Osteocyte (in vitro differentiated cells): ENCODE results near the gene RALGPS1. TPM values are rescaled to one million over a fixed set of nuclear protein-coding genes. Genes with fewer than 3 reads are reported as not detected.
A peak's percentile ranks its signal among the peaks of the same experiment; 100 is the strongest.

Source experiments
- DNase-seq: peaks from one replicate; pipeline ENCODE4 v3.0.0; 2021; ENCODE audit warnings: mixed read lengths; ENCODE audit not compliant: unreplicated experiment; ENCODE audit errors: extremely low spot score
- H3K27ac Mint-ChIP-seq: one replicate; pipeline ENCODE4 v1.8.0; 2021; ENCODE audit warnings: mild to moderate bottlenecking, mixed read lengths; ENCODE audit not compliant: unreplicated experiment
- H3K27me3 Mint-ChIP-seq: one replicate; pipeline ENCODE4 v1.8.0; 2021; ENCODE audit warnings: mixed read lengths; ENCODE audit not compliant: unreplicated experiment
- H3K36me3 Mint-ChIP-seq: one replicate; pipeline ENCODE4 v1.8.0; 2021; ENCODE audit warnings: mixed read lengths; ENCODE audit not compliant: unreplicated experiment
- H3K4me1 Mint-ChIP-seq: one replicate; pipeline ENCODE4 v1.8.0; 2021; ENCODE audit warnings: mixed read lengths; ENCODE audit not compliant: unreplicated experiment
- H3K4me3 Mint-ChIP-seq: one replicate; pipeline ENCODE4 v1.8.0; 2021; ENCODE audit warnings: mild to moderate bottlenecking, moderate library complexity, mixed read lengths; ENCODE audit not compliant: unreplicated experiment
- H3K9me3 Mint-ChIP-seq: one replicate; pipeline ENCODE4 v1.8.0; 2021; ENCODE audit warnings: mixed read lengths; ENCODE audit not compliant: unreplicated experiment
- CTCF ChIP-seq: fragments of 200-600 bp; sonication (generic); IDR thresholded peaks from 2 replicates; pipeline ENCODE4 v1.5.0; 2021; ENCODE audit warnings: antibody characterized with exemption, mild to moderate bottlenecking, moderate library complexity
- total RNA-seq: library from RNA; stranded (reverse); gene quantifications from 2 replicates; pipeline ENCODE4 v1.2.1, GENCODE V29; 2021

The RALGPS1 gene
- total RNA-seq, 1 donor from 2014 or later, result 9.9 TPM

GRCh38 chr9:127136081-127136879 lies 221.7 kb downstream of the RALGPS1 start:
- Mint-ChIP-seq H3K27ac (no peak overlapping the region), H3K36me3 (no peaks in the 10 kb centered on the region), H3K9me3 (no peaks in the 10 kb centered on the region), H3K4me3 (no peak overlapping the region), H3K4me1 (peaks cover 53% of the 10 kb centered on the region), H3K27me3 (no peaks in the 10 kb centered on the region)
- peak; percentile 59 for DNase-seq
- no peak for TF ChIP-seq CTCF

- DNase-seq, result peak; percentile 60
- Mint-ChIP-seq H3K9me3 (no peaks in the 10 kb centered on the region), H3K27ac (no peak overlapping the region), H3K4me1 (peaks cover 48% of the 10 kb centered on the region), H3K27me3 (no peaks in the 10 kb centered on the region), H3K36me3 (no peaks in the 10 kb centered on the region), H3K4me3 (no peak overlapping the region)
- no peak for TF ChIP-seq CTCF
Observed at GRCh38 chr9:127136880-127137639, 222.5 kb downstream of the RALGPS1 start.

- no peaks in the 10 kb centered on the region for H3K9me3 Mint-ChIP-seq
Observed at GRCh38 chr9:127137640-127138360, 223.2 kb downstream of the RALGPS1 start.

GRCh38 chr9:127138444-127138843 lies 223.9 kb downstream of the RALGPS1 start:
- TF ChIP-seq CTCF, result no peak
- H3K9me3 Mint-ChIP-seq, result no peaks in the 10 kb centered on the region
- peaks cover 41% of the 10 kb centered on the region for H3K4me1 Mint-ChIP-seq
- no peak for DNase-seq
- no peaks in the 10 kb centered on the region for H3K36me3 Mint-ChIP-seq
- no peak overlapping the region for H3K4me3 Mint-ChIP-seq
- no peak overlapping the region for H3K27ac Mint-ChIP-seq
- no peaks in the 10 kb centered on the region for H3K27me3 Mint-ChIP-seq

More at GRCh38 chr9:127137640-127138360, 223.2 kb downstream of the RALGPS1 start:
- no peaks in the 10 kb centered on the region for H3K27me3 Mint-ChIP-seq
- H3K36me3 Mint-ChIP-seq, result no peaks in the 10 kb centered on the region
- no peak overlapping the region for H3K4me3 Mint-ChIP-seq
- H3K27ac Mint-ChIP-seq, result no peak overlapping the region
- no peak for TF ChIP-seq CTCF
- DNase-seq, result peak; percentile 62
- H3K4me1 Mint-ChIP-seq, result peaks cover 41% of the 10 kb centered on the region
